GM12874 (cell line): Measurements from ENCODE around the gene RNF222.

Experiments used
- TF ChIP-seq, protein P1 (sequence below): IDR thresholded peaks from 2 replicates; pipeline ENCODE4 v1.5.1; 2011; ENCODE audit warnings: low read depth, mild to moderate bottlenecking, control low read depth, low read length, moderate library complexity; ENCODE audit not compliant: insufficient read depth

The RNF222 gene

DNA sequence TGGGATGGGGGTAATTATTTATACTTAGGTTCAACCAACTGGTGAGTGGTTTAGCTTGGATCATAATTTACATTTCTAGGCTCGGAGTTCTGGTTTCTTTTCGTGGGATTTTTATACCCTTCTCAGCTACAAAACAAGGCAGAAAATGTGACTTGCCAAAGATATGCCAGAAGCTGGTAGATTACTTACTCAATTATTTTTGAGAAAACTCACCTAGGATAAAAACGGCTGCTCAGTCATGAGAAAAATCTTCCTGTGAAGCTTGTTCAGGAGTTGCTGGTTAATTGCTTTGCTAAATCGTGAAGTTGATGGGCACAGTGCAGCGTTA, 39.2 kb upstream of the RNF222 start:
- TF ChIP-seq, protein P1, sequence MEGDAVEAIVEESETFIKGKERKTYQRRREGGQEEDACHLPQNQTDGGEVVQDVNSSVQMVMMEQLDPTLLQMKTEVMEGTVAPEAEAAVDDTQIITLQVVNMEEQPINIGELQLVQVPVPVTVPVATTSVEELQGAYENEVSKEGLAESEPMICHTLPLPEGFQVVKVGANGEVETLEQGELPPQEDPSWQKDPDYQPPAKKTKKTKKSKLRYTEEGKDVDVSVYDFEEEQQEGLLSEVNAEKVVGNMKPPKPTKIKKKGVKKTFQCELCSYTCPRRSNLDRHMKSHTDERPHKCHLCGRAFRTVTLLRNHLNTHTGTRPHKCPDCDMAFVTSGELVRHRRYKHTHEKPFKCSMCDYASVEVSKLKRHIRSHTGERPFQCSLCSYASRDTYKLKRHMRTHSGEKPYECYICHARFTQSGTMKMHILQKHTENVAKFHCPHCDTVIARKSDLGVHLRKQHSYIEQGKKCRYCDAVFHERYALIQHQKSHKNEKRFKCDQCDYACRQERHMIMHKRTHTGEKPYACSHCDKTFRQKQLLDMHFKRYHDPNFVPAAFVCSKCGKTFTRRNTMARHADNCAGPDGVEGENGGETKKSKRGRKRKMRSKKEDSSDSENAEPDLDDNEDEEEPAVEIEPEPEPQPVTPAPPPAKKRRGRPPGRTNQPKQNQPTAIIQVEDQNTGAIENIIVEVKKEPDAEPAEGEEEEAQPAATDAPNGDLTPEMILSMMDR, result no peak

DNA sequence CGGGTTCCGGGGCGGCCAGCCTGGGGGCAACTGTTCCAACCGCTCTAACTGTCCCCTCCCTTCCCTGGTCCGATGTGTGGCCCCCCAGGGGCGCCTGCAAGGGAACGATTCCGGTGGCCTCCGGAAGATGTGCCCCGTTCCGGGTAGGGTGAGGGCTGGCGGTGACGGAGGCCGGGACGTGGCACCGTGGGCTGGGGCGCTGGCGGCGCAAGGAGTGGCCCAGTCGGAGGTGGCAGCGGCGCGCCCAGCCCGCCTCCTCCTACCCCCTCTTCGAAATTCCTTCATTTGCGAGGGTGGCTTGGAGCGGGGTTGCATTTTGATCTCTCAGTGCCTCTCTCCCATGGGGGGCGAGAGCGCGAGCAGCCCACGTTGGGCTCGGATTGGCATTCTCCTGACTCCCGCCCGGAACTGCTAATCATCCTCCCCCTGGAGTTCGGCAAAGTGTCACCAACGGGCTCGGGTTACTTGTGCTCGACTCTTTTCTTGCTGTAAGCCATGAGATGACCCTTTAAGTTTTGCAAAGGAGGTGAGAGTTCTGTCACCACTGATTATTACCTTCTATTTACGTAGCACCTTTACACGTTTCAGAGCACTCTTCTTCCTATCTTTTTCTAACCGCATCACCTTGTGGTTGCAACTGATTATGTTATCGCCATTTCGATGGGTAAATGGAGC, 38.7 kb upstream of the RNF222 start:
- TF ChIP-seq, protein P1, result no peak

DNA sequence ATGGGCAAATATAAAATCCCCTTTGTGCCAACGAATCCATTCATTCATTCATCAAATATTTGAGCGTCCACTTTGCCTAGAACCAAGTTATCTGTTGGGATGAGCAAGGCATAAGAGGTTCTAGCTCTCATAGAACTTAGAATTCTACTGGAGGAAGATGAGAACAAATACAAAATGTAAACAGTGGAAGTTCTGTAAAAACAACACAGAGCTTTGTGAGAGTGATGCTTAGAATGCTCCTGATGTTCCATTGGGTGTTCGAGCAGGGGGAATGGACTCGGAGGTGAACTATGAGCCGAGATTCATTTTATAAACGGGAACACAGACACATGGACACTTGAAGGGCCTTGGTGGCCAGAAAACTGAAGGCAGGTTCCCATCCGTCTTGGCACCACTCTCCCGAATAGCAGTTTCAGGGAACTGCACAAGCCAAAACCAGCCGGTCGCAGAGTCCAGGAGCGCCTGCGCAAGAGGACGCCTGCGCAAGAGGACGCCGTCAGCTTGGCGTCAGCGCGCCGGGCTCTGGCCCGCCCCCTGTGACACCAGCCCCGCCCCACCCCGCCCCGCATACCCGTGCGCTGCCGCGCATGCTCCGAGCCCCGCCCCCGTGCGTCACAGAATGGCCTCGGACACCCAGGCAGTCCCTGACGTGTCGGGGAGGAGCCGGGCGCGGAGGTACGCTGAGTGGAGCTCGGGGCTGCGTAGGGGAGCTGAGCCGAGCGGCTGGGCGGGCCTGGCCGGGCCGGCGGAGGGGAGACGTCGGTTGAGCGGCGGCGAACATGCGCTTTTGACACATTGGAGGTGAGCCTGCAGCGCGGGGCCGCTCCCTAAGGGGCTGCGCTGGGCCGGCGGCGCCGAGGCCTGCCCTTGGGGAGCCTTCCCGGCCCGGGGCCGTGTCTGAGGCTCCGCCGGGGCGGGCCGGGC, 37.9 kb upstream of the RNF222 start, which contains the start of gene NDEL1:
Gene NDEL1, plus strand, starts transcription at position 640 of the 924 bp plus-strand sequence. CDS start 8,388 bp downstream, outside the sequence.
- TF ChIP-seq, protein P1, result no peak

DNA sequence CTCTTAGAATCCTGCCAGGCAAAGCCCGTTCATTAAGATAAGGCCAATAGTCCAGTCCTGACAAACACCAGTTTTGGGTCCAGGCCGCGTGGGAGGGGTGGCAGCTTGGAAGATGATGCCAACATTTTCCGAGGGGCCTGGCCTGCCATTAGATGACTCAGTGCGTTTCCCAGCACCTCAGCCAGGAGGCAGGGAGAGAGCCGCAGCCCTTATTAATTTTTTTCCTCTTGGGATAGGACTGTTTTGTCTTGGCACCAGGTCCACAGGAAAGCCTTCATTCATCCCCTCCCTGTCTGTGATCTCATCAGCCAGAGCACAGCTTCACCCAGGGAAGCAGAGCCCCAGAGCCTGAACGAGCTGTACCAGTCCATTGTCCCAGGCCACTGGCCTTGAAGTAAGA, 33.3 kb upstream of the RNF222 start:
- TF ChIP-seq, protein P1, result no peak

DNA sequence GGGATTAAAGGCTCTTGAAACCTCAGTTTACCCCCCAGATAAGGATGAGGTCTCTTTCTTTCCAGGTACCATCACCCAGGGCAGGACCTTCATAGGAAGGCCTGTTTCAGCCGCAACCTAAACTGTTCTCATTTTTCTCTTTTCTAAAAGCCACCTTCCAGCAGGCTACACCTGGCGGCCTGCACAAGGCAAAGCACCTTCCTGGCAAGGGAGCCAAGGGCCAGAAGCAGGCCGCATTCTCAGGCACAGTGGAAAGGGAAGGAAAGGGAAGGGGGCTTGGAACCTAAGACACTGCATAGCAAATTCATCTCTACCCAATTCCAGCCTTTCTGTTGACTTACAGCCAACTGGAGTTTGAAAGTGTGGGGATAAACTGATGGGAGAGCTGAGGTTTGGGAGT, 29.2 kb upstream of the RNF222 start:
- TF ChIP-seq, protein P1, result no peak

DNA sequence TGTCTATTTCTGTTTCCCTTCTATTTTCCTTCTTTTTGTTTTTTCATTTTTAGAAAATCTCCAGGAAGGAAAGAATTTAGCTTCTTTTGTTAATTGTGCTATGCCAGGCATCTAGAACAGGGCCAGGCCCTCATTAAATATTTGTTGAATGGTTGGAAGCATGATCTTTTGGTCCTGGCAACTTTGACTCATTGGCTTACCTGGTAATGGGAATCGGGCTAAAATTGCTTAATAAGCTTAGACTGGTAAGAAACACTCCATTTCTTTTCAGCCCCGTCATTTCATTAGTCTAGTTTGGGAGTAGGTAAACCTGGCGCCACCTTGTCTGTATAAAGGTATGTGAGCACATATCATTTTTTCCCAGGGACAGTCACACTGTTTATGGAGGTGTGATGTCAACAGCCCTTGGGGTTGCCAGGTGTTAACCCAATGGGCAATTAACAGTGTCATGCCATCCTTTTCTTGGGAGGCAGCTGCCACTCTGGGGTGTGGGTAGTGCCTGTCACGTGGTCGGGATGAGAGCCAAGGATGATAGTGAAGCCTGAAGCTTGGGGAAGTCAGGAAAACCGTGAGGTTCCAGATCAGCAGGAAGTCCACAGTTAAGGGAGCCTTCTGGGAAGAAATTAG, 28.6 kb upstream of the RNF222 start:
- TF ChIP-seq, protein P1, result no peak

DNA sequence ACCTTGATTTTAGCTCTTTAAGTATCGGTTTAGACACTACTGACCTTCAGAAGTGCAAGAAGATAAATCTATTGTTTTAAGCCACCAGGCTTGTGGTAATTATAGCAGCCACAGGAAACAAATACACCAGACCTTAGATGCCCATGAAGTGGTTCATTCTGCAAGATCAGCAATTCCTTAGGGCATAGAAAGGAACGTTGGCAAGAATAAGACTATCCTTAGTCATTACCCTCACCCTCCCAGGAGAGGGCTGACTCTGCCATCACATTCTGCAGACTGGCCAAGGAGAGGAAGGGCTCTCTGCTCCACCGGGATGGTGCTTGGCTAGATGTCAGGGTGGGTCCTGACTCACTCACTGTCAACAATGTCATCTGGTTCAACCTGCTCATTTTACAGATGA, 23.9 kb upstream of the RNF222 start:
- TF ChIP-seq, protein P1, result no peak
